ENCODE data around the gene PDPK1. TPM values are rescaled to one million over a fixed set of nuclear protein-coding genes. Genes with fewer than 3 reads are reported as not detected.
"Not testable (repeated sequence)": the region's sequence is repeated elsewhere in the genome, so short reads cannot be mapped to it uniquely, and the experiment has no call there.

The PDPK1 gene
- total RNA-seq, 8 experiments from 2014 or later: 17.0 to 31.6 (median 26.2) TPM

- in situ Hi-C loops (cut with MboI; ENCODE audit: low pct_unique_long_range_greater_than_20kb in 2 of 9, low sequenced_read_pairs in 9 of 9, unreplicated experiment in 9 of 9); H3K4me3 ChIP-seq; ATAC-seq (replicated peaks in 6 of 8); H3K27ac ChIP-seq: not testable (repeated sequence)
- 67 to 100% (median 96%) methylated on average over 3 to 6 of the region's 14 CpGs; no CpG with 5 or more reads in 5 of the 10 experiments for WGBS, 10 experiments
- peaks cover 8 to 10% of the 10 kb centered on the region in 2 donors for H3K4me1 ChIP-seq (replicated peaks in 1 of 2)
Observed at GRCh38 chr16:2543771-2544170, 6.0 kb downstream of the PDPK1 start.

GRCh38 chr16:2550283-2550878 is 12.6 kb downstream of the PDPK1 start:
- in situ Hi-C loops (cut with MboI; ENCODE audit: low pct_unique_long_range_greater_than_20kb in 2 of 9, low sequenced_read_pairs in 9 of 9, unreplicated experiment in 9 of 9); H3K27ac ChIP-seq; ATAC-seq (replicated peaks in 6 of 8); H3K4me1 ChIP-seq (replicated peaks in 1 of 2); H3K4me3 ChIP-seq: not testable (repeated sequence)
- WGBS, 10 experiments: no CpG with 5 or more reads among the region's 14 CpGs

DNA sequence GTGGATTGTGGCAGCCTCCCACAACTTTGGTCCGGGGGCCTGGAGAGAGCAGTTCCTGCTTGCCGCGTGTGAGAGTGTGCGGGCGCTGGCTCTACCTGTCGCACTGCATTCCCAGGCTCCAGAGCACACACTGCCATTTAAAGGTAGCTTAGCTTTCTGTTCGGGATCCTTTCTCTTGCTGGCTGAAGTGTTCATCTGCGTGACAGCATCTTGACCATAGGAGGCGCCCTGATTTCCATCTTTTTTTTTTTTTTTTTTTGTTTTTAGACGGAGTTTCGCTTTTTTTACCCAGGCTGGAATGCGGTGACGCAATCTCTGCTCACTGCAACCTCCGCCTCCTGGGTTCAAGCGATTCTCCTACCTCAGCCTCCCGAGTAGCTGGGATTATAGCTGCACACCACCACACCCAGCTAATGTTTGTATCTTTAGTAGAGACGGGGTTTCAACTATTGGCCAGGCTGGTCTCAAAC is 13.6 kb downstream of the PDPK1 start:
- peak in 1 of 8 experiments; percentile 15 for ATAC-seq (replicated peaks in 6 of 8)
- WGBS, 10 experiments: 20 to 100% (median 64%) methylated on average over 1 to 10 of the region's 17 CpGs; no CpG with 5 or more reads in 3 of the 10 experiments
- H3K4me1 ChIP-seq (replicated peaks in 1 of 2); H3K27ac ChIP-seq; in situ Hi-C loops (cut with MboI; ENCODE audit: low pct_unique_long_range_greater_than_20kb in 2 of 9, low sequenced_read_pairs in 9 of 9, unreplicated experiment in 9 of 9); H3K4me3 ChIP-seq: not testable (repeated sequence)

DNA sequence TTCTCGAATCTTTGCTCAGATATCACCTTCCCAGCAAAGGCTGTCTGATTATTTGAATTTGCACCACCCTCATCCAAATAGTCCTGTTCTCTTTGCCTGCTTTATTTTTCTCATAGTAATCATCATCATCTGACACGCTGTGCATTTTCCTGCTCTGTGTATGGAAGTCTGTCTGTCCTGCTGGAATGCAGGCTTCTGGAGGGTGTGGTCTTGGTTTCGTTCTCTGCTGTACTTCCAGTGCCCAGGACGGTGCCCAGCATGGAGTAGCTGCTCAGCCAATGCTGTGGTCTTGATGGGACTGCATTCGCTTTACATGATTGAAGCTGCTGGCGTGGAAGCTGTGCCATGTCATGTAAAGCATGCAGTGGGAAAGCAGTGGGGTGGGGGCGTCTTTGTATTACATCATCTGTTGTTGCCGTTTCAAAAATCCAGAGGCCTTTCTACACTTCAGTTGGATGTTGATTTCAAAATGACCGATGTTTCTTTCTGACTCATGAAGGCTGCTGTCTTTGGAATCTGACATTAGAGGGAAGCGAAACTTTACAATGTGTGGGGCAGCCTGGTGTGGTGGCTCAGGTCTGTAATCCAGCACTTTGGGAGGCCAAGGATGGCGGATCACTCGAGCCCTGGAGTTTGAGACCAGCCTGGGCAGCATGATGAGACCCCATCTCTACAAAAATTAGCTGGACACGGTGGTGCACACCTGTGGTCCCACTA is 17.0 kb downstream of the PDPK1 start:
- WGBS, 10 experiments: no CpG with 5 or more reads among the region's 13 CpGs

DNA sequence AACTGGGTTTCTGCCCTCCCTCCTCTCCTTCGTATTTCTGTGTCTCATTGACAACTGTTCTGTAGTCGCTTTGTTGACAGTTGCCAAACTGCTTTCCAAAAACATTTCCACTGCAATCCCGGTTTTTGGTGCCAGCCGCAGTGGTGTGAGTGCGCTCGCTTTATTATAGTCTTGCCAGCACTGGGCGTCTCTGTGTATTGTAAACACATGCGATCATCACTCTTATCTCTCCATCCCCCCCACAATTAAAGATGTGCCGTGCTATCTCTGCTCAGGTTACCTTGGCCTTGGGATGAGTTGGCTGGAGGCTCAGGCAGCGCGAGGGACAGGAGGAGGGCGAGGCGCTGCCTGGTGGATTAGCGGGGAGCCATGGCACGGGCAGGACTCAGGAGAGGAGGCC is 19.3 kb downstream of the PDPK1 start:
- ATAC-seq (replicated peaks in 6 of 8); H3K4me1 ChIP-seq (replicated peaks in 1 of 2); H3K27ac ChIP-seq; H3K4me3 ChIP-seq; in situ Hi-C loops (cut with MboI; ENCODE audit: low pct_unique_long_range_greater_than_20kb in 2 of 9, low sequenced_read_pairs in 9 of 9, unreplicated experiment in 9 of 9): not testable (repeated sequence)
- WGBS, 10 experiments: no CpG with 5 or more reads among the region's 15 CpGs

More for the DNA sequence above, 17.0 kb downstream of the PDPK1 start:
- ATAC-seq (replicated peaks in 6 of 8): peak in 3 of 8 experiments; percentile 24 to 90 (median 88)
- H3K4me1 ChIP-seq (replicated peaks in 1 of 2); in situ Hi-C loops (cut with MboI; ENCODE audit: low pct_unique_long_range_greater_than_20kb in 2 of 9, low sequenced_read_pairs in 9 of 9, unreplicated experiment in 9 of 9); H3K27ac ChIP-seq; H3K4me3 ChIP-seq: not testable (repeated sequence)

DNA sequence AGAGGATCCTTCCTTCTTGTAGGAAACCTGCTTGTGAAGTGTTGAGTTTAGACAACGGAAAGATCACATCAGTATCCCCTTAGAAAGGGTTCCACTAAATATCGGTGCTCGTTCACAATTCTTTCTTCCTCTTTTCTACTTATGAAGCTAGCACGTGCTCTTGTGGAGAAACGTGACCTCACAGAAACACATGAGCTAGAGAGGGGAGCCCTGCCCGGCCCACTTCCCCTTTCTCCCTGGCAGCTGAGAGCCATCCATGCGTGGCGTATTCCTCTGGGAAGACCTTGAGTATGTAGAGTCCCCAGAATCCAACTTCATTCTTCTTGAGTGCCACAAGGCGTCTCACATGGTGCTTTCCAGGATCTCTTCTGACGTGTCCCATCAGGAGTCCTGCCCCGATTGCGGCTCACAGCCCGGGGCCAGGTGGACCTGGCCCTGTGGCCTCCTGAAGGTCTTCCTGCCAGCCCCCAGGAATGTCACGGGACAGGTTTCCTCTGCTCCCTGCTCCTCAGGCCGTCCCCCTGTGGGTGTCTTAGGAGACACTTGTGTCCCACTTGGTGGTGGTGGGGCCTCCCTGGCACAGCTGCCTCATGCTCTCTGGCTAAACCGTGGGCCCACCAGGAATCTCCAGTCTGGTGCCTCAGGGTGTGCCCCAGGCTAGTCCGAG is 22.4 kb downstream of the PDPK1 start:
- in situ Hi-C loops (cut with MboI; ENCODE audit: low pct_unique_long_range_greater_than_20kb in 2 of 9, low sequenced_read_pairs in 9 of 9, unreplicated experiment in 9 of 9); H3K4me1 ChIP-seq (replicated peaks in 1 of 2); H3K4me3 ChIP-seq; H3K27ac ChIP-seq: not testable (repeated sequence)
- WGBS, 10 experiments: no CpG with 5 or more reads among the region's 17 CpGs
- ATAC-seq (replicated peaks in 6 of 8): peak in 1 of 8 experiments; percentile 50

- H3K4me1 ChIP-seq (replicated peaks in 1 of 2); H3K27ac ChIP-seq; H3K4me3 ChIP-seq; in situ Hi-C loops (cut with MboI; ENCODE audit: low pct_unique_long_range_greater_than_20kb in 2 of 9, low sequenced_read_pairs in 9 of 9, unreplicated experiment in 9 of 9): not testable (repeated sequence)
- WGBS, 10 experiments: no CpG with 5 or more reads among the region's 4 CpGs
- ATAC-seq (replicated peaks in 6 of 8): peak; percentile 82 to 99 (median 91)
Observed at GRCh38 chr16:2560798-2561133, 22.9 kb downstream of the PDPK1 start.

GRCh38 chr16:2567506-2567905 is 29.7 kb downstream of the PDPK1 start:
- no CpG with 5 or more reads among the region's 6 CpGs for WGBS, 10 experiments
- ATAC-seq (replicated peaks in 6 of 8); H3K4me3 ChIP-seq; H3K4me1 ChIP-seq (replicated peaks in 1 of 2); in situ Hi-C loops (cut with MboI; ENCODE audit: low pct_unique_long_range_greater_than_20kb in 2 of 9, low sequenced_read_pairs in 9 of 9, unreplicated experiment in 9 of 9); H3K27ac ChIP-seq: not testable (repeated sequence)

GRCh38 chr16:2568573-2568972 is 30.8 kb downstream of the PDPK1 start:
- H3K27ac ChIP-seq; in situ Hi-C loops (cut with MboI; ENCODE audit: low pct_unique_long_range_greater_than_20kb in 2 of 9, low sequenced_read_pairs in 9 of 9, unreplicated experiment in 9 of 9); H3K4me3 ChIP-seq; H3K4me1 ChIP-seq (replicated peaks in 1 of 2): not testable (repeated sequence)
- WGBS, 10 experiments: no CpG with 5 or more reads among the region's 11 CpGs
- ATAC-seq (replicated peaks in 6 of 8): peak in 3 of 8 experiments; percentile 37 to 67 (median 44)

DNA sequence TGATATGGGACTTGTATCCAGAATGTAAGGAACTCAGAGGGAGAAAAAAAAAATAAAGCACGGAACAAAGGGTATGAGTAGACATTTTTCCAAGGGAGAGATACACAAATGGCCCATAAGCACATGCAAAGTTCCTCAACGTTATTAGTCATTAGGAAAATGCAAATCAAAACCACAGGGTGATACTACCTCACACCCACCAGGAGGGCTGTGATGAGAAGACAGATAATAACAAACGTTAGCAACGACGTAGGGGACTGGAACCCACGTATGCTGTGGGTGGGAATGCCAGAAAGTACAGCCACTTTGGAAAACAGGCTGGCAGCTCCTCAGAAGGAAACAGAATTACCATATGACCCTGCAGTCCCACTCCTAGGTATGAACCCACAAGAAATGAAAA is 34.9 kb downstream of the PDPK1 start:
- ATAC-seq (replicated peaks in 6 of 8): peak in 3 of 8 experiments; percentile 50 to 97 (median 93)
- H3K27ac ChIP-seq; H3K4me3 ChIP-seq; H3K4me1 ChIP-seq (replicated peaks in 1 of 2); in situ Hi-C loops (cut with MboI; ENCODE audit: low pct_unique_long_range_greater_than_20kb in 2 of 9, low sequenced_read_pairs in 9 of 9, unreplicated experiment in 9 of 9): not testable (repeated sequence)
- WGBS, 10 experiments: no CpG with 5 or more reads among the region's 6 CpGs

DNA sequence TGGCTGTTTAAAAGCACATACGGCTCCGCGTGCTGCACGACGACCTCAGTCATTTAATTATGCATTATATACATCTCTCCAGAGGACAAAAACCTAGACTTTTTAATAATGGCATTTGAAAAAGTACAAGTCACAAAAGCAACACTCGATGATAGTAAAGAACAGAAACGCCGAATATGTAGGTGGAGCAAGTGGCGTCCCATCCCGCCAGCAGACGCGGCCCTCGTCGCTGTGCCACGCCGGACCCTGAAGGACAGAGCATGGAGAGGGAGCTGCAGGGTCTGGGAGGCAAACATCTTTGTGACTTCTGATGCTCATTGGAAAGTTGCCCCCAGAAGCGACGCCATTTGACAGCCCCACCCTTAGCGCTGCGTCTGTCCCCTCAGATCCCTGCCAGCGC is 38.0 kb downstream of the PDPK1 start:
- H3K27ac ChIP-seq; in situ Hi-C loops (cut with MboI; ENCODE audit: low pct_unique_long_range_greater_than_20kb in 2 of 9, low sequenced_read_pairs in 9 of 9, unreplicated experiment in 9 of 9); H3K4me1 ChIP-seq (replicated peaks in 1 of 2); ATAC-seq (replicated peaks in 6 of 8); H3K4me3 ChIP-seq: not testable (repeated sequence)
- no CpG with 5 or more reads among the region's 21 CpGs for WGBS, 10 experiments

GRCh38 chr16:2577044-2577443 is 39.2 kb downstream of the PDPK1 start:
- in situ Hi-C loops (cut with MboI; ENCODE audit: low pct_unique_long_range_greater_than_20kb in 2 of 9, low sequenced_read_pairs in 9 of 9, unreplicated experiment in 9 of 9): not testable (repeated sequence)
- no CpG with 5 or more reads among the region's 26 CpGs for WGBS, 10 experiments

GRCh38 chr16:2578905-2579304 is 41.1 kb downstream of the PDPK1 start:
- H3K4me1 ChIP-seq (replicated peaks in 1 of 2); H3K27ac ChIP-seq; in situ Hi-C loops (cut with MboI; ENCODE audit: low pct_unique_long_range_greater_than_20kb in 2 of 9, low sequenced_read_pairs in 9 of 9, unreplicated experiment in 9 of 9); H3K4me3 ChIP-seq; ATAC-seq (replicated peaks in 6 of 8): not testable (repeated sequence)
- WGBS, 10 experiments: no CpG with 5 or more reads among the region's 12 CpGs

More at GRCh38 chr16:2577044-2577443, 39.2 kb downstream of the PDPK1 start:
- not testable (repeated sequence) for H3K27ac ChIP-seq; ATAC-seq (replicated peaks in 6 of 8); H3K4me1 ChIP-seq (replicated peaks in 1 of 2); H3K4me3 ChIP-seq

All from motor neuron (in vitro differentiated cells).